Activated B cell treated with CpG ODN at 0.5 μM for 24 hours (primary cell): Measurements from ENCODE around the gene COL13A1. TPM values are rescaled to one million over a fixed set of nuclear protein-coding genes. Genes with fewer than 3 reads are reported as not detected.

Experiments
- ATAC-seq: fragments of 200-7000 bp; cut with Tn5 transposase; one replicate; pipeline ENCODE4 v1.10.0; 2021; ENCODE audit warnings: low read depth, mild to moderate bottlenecking, moderate library complexity
- CTCF ChIA-PET: fragments of 350-600 bp; sonication (Branson Sonifier 250); formaldehyde crosslinking; loops from one replicate; lab custom pipeline; 2021; ENCODE audit warnings: antibody characterized with exemption; lab: Charles Lee
- POLR2A ChIA-PET: fragments of 350-600 bp; sonication (Branson Sonifier 250); formaldehyde crosslinking; loops from one replicate; lab custom pipeline; 2021; ENCODE audit warnings: antibody characterized with exemption; lab: Charles Lee
- DNase-seq: peaks from one replicate; pipeline ENCODE4 v3.0.0; 2022
- H3K27ac Mint-ChIP-seq: one replicate; pipeline ENCODE4 v1.8.0; 2020; ENCODE audit warnings: mixed read lengths
- H3K27me3 Mint-ChIP-seq: one replicate; pipeline ENCODE4 v1.8.0; 2021; ENCODE audit warnings: mixed read lengths
- H3K36me3 Mint-ChIP-seq: one replicate; pipeline ENCODE4 v1.8.0; 2021; ENCODE audit warnings: low read depth, mixed read lengths
- H3K4me1 Mint-ChIP-seq: one replicate; pipeline ENCODE4 v1.8.0; 2021; ENCODE audit warnings: mixed read lengths
- H3K4me3 Mint-ChIP-seq: one replicate; pipeline ENCODE4 v1.8.0; 2020; ENCODE audit warnings: mild to moderate bottlenecking, mixed read lengths
- H3K9me3 Mint-ChIP-seq: one replicate; pipeline ENCODE4 v1.8.0; 2020; ENCODE audit warnings: mixed read lengths
- intact Hi-C: fragments of 100-400 bp; cut with micrococcal nuclease; formaldehyde crosslinking; loops from one replicate; pipeline ENCODE4 v1.15.1; 2024
- total RNA-seq: library from RNA; stranded (reverse); gene quantifications from 2 replicates; pipeline ENCODE4 v1.2.3, GENCODE V29; 2022
- TF ChIP-seq, protein P1 (sequence below): fragments of 200-600 bp; IDR thresholded peaks from one replicate; pipeline ENCODE4 v1.8.0; 2022; ENCODE audit warnings: antibody characterized with exemption, mild to moderate bottlenecking

COL13A1 gene
- total RNA-seq, 1 donor from 2014 or later: not detected

GRCh38 chr10:69960988-69961880, 159.5 kb downstream of the COL13A1 start:
- intact Hi-C loops: no loop called here
- no peaks in the 10 kb centered on the region for H3K9me3 Mint-ChIP-seq
- ChIA-PET POLR2A (no interaction called here), CTCF (no interaction called here)
- no peak for ATAC-seq
- no peaks in the 10 kb centered on the region for H3K36me3 Mint-ChIP-seq
- no peak overlapping the region for H3K4me3 Mint-ChIP-seq
- peaks cover 32% of the 10 kb centered on the region for H3K4me1 Mint-ChIP-seq
- H3K27ac Mint-ChIP-seq: no peak overlapping the region
- DNase-seq: no peak
- H3K27me3 Mint-ChIP-seq: no peaks in the 10 kb centered on the region
- TF ChIP-seq, protein P1, sequence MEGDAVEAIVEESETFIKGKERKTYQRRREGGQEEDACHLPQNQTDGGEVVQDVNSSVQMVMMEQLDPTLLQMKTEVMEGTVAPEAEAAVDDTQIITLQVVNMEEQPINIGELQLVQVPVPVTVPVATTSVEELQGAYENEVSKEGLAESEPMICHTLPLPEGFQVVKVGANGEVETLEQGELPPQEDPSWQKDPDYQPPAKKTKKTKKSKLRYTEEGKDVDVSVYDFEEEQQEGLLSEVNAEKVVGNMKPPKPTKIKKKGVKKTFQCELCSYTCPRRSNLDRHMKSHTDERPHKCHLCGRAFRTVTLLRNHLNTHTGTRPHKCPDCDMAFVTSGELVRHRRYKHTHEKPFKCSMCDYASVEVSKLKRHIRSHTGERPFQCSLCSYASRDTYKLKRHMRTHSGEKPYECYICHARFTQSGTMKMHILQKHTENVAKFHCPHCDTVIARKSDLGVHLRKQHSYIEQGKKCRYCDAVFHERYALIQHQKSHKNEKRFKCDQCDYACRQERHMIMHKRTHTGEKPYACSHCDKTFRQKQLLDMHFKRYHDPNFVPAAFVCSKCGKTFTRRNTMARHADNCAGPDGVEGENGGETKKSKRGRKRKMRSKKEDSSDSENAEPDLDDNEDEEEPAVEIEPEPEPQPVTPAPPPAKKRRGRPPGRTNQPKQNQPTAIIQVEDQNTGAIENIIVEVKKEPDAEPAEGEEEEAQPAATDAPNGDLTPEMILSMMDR: no peak

DNA sequence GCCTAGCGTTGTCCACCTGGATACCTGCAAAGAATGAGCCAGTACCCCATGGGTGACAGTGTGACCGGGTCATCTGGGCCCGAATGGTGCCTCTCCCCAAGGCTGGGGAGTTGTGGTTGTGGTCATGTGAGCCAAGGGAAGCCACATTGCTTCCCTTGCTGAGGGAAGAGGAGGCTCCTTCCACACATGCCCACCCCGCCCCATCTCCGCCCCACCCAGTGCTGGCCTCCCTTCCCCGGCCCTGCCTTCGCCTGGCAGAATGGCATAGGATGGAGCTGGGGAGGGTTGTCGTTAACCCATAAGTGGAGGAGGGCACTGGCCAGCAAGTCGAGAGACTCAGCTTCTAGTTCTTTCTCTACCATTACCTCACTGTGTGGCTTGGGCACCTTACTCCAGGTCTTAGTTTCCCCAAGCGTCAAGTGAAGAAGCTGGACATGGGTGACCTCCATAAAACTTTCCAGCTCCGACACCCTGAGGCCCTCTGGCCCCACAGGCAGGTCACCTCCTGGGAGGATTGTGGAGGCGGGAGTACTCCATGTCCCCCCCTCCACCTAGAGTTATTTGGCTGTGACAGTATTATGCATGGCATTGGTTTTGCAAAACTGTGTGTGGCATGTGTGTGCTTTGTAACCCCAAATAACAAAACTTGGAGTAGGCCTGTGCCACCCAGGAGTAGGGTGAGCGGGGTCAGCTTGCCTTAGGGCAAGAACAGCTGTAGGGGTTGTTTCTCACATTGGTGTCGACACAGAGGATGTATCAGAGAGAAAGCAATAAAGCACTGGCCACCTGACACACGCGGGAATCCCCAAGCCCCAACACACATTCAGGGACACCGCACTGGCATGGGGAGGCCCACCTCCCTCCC, 160.4 kb downstream of the COL13A1 start:
- Mint-ChIP-seq H3K4me1 (peaks cover 32% of the 10 kb centered on the region), H3K4me3 (no peak overlapping the region), H3K27ac (no peak overlapping the region), H3K9me3 (no peaks in the 10 kb centered on the region), H3K27me3 (no peaks in the 10 kb centered on the region), H3K36me3 (no peaks in the 10 kb centered on the region)
- ChIA-PET POLR2A (no interaction called here), CTCF (no interaction called here)
- TF ChIP-seq, protein P1: no peak
- DNase-seq (no peak), ATAC-seq (peak; percentile 19)
- intact Hi-C loops: no loop called here

DNA sequence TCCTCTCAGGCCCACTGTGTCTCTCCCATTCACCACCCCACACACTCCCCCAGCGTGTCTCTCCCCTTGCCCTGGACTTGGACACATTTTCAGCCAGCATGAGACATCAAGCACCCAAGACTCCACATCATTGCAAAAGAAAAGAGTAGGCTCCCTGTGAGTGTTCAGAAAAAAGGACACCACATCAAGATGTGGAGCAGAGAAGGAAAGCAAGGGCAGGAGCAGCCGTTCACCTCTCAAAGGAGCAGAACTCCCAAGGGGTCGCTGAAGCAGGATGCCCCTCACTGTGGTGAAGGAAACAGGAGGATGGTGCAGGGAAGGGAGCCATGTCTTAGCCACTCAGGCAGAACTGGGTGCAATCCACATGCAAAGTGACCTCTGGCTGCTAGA, 161.0 kb downstream of the COL13A1 start:
- Mint-ChIP-seq H3K27ac (no peak overlapping the region), H3K27me3 (no peaks in the 10 kb centered on the region), H3K4me1 (peaks cover 32% of the 10 kb centered on the region), H3K4me3 (no peak overlapping the region), H3K36me3 (no peaks in the 10 kb centered on the region), H3K9me3 (no peaks in the 10 kb centered on the region)
- intact Hi-C loops: no loop called here
- ChIA-PET POLR2A (no interaction called here), CTCF (no interaction called here)
- no peak for ATAC-seq
- TF ChIP-seq, protein P1: no peak
- DNase-seq: no peak

- intact Hi-C loops: no loop called here
- no peaks in the 10 kb centered on the region for H3K27me3 Mint-ChIP-seq
- TF ChIP-seq, protein P1: no peak
- H3K4me3 Mint-ChIP-seq: no peak overlapping the region
- no peak overlapping the region for H3K27ac Mint-ChIP-seq
- no peaks in the 10 kb centered on the region for H3K9me3 Mint-ChIP-seq
- no peak for DNase-seq
- peaks cover 30% of the 10 kb centered on the region for H3K4me1 Mint-ChIP-seq
- POLR2A ChIA-PET: no interaction called here
- ATAC-seq: no peak
- CTCF ChIA-PET: no interaction called here
- H3K36me3 Mint-ChIP-seq: no peaks in the 10 kb centered on the region
Measured at GRCh38 chr10:69963178-69963834, 161.6 kb downstream of the COL13A1 start.
